ENCODE data around the gene TVP23B.
"Not testable (repeated sequence)": the region's sequence is repeated elsewhere in the genome, so short reads cannot be mapped to it uniquely, and the experiment has no call there.

Gene TVP23B

GRCh38 chr17:18794841-18795240, 13.9 kb downstream of the TVP23B start:
- DNase-seq, result not testable (repeated sequence)

- DNase-seq, result not testable (repeated sequence)
Measured at GRCh38 chr17:18796887-18797286, 15.9 kb downstream of the TVP23B start.

GRCh38 chr17:18803458-18804245, 22.7 kb downstream of the TVP23B start:
- not testable (repeated sequence) for DNase-seq

- not testable (repeated sequence) for DNase-seq
Measured at GRCh38 chr17:18815924-18816323, 34.9 kb downstream of the TVP23B start.

- DNase-seq, result peak; percentile 74
Measured at GRCh38 chr17:18816489-18817371, 35.7 kb downstream of the TVP23B start.

- not testable (repeated sequence) for DNase-seq
Measured at GRCh38 chr17:18821430-18821829, 40.4 kb downstream of the TVP23B start.

- not testable (repeated sequence) for DNase-seq
Measured at GRCh38 chr17:18827613-18828012, 46.6 kb downstream of the TVP23B start.

GRCh38 chr17:18848501-18848900, 67.5 kb downstream of the TVP23B start:
- no peak for DNase-seq

GRCh38 chr17:18850679-18851078, 69.7 kb downstream of the TVP23B start:
- DNase-seq, result no peak

- DNase-seq, result no peak
Measured at GRCh38 chr17:18851201-18851600, 70.2 kb downstream of the TVP23B start.

- no peak for DNase-seq
Measured at GRCh38 chr17:18854956-18855355, 74.0 kb downstream of the TVP23B start.

GRCh38 chr17:18855831-18856569, 75.0 kb downstream of the TVP23B start:
- DNase-seq, result peak; percentile 97

All from NCI-H1694 treated with DMSO at 0.1 percent for 48 hours (cell line).